GM19043 (cell line): Measurements from ENCODE around the gene CAPN9.
"Not testable (repeated sequence)": the region's sequence is repeated elsewhere in the genome, so short reads cannot be mapped to it uniquely, and the experiment has no call there.

Source experiments
- ATAC-seq: cut with Tn5 transposase; IDR thresholded peaks from one replicate; pipeline ENCODE4 v1.9.1; 2021; ENCODE audit warnings: low read depth; ENCODE audit not compliant: unreplicated experiment

The CAPN9 gene

DNA sequence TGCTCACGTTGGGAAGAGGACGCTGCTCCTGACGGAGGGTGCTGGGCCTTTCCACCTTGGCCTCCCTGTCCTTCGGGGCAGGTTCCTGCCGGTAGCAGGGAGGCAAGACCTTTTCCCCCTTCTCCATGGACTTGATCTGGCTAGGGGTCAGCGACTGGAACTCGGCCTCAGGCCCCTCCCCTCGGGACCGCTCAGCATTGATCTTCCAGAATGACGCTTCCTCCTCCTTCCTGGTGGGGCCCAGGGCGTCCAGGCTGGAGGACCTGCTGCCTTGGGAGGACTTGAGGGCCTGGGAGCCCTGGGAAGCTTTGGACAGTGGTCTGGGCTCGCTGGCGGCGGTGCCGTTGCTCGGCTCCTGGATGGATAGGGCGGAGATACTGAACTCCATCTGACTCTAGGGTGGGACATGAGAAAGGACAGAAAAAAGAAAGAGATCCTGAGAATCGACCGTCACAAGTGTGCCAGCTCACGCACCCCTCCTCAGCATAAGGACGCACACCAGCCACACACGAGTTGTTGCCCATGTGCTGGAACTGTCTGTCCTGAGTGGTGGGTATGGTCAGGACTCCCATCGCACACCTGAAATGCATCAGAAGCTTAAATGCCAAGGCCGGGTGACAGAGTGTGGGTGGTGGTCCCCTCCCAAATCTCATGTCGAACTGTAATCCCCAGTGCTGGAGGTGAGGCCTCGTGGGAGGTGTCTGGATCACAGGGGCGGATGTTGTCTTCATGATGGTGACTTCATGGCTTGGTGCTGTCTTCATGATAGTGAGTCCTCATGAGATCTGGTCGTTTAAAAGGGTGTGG is 96.5 kb downstream of the CAPN9 start:
- ATAC-seq = no peak

DNA sequence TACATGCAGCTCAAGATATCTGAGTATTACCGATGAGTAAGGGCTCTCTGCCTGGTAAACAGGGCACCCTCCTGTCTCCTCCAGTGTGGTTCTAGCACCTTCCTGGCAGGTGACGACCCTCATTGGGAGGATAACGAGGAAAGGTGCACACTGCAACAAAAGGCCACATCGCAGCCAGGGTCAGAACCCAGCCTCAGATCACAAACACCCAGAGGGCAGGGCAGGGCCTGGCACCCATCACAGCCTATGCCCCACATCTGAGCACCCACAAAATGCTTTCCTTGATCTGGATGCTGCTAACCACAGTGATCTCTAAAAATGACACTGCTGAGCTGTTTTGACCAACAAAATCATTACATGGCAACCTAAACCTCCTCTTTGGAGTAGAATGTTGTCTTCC is 97.4 kb downstream of the CAPN9 start:
- ATAC-seq = no peak

DNA sequence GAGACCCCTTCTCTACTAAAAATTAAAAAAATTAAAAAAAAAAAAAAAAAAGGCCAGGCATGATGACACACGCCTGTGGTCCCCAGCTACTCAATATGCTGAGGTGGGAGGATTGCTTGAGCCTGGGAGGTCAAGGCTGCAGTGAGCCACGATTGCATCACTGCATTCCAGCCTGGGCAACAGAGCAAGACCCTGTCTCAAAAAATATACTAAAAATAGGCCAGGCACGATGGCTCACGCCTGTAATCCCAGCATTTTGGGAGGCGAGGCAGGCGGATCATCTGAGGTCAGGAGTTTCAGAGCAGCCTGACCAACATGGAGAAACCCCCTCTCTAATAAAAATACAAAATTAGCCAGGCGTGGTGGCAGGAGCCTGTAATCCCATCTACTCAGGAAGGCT is 98.0 kb downstream of the CAPN9 start:
- not testable (repeated sequence) for ATAC-seq

DNA sequence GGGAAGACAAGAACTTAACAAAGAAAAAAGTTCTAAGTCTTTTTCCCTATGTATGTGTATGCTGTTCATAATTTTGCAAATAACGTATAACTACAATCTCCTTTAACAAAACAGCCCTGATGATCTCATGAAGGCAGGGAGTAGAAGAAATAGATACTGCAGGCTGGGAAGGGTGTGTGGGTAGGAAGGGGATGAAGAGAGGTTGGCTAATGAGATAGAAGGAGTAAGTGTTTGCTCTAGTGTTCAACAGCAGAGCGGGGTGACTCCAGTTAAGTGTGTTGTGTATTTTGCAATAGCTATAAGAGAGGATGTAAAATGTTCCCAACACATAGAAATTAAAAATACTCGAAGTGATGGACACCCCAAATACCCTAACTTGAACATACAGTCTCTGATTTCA is 101.0 kb downstream of the CAPN9 start:
- ATAC-seq = no peak

DNA sequence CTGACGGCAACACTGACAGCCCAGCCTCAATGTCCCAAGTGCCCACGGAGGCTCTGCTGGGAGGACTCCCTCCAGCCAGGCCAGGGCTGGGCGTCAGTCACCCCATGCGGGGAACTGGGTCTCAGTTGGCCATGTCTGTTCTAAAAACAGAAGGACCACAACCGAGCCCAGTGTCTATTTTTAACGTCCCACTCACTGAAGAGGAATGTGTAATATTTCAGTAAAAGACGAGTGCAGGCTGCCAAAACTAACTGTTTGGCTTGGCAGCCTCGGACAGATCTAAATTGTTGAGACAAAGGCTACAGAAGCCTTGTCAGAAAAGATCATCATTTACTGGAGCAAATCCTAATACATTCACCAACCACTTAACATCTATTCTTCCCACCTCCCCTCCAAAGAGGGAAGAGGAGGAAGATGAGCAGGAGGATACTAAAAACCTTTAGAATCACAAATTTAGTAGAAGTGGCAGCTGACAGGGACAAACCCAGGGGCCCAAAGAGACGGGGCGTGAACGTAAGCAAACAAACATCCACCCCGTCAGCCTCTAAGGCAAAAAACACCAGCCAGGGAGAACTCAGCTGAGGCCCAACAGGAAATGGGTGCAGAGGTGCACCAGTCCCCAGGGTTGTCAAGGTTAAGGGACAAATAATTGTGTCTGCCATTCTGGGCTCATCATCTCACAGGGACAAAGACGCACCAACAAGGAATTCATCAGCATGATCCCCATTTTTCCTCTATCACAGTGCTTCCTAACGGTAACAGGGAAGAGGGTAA is 102.5 kb downstream of the CAPN9 start:
- no peak for ATAC-seq

DNA sequence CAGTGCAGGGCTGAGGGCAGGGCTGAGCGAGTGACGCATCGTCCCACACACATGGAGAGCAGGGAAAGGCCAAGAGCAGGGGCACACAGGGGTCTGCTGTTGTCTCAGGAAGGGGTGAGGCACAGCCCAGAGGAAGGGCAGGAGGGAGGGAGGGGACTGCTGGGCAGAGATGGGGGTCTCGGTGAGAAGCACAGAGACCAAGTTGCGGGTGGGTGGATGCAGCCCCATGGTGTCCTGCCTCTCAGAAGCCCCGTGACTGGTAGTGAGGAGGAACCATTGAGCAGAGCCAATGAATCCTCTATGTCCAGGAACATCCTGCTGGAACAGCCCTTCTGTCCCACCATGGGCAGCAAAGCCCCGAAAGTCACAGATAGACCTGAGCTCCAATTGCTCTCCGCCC is 103.4 kb downstream of the CAPN9 start:
- no peak for ATAC-seq

DNA sequence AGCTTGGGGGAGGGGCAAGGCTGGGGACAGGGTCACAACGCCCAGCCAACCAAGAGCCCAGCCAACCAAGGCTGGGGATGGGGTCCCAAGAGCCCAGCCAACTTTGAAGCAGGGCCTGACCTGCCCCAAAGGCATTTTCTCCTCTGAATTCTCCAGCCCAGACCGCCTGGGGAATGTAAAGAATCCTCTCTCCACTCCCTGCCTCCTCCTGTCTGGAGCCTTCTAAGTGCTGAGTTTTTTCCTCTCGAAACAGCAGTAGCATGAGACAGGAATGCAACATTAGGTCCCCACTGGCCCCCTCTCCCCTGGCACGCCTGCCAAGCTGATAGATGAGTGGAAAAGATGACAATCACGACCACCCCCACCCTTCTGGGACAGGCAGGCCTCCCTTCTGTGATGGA is 104.1 kb downstream of the CAPN9 start:
- no peak for ATAC-seq
